ENCODE data around the gene AK5.
"Not testable (repeated sequence)": the region's sequence is repeated elsewhere in the genome, so short reads cannot be mapped to it uniquely, and the experiment has no call there.

AK5 gene

DNA sequence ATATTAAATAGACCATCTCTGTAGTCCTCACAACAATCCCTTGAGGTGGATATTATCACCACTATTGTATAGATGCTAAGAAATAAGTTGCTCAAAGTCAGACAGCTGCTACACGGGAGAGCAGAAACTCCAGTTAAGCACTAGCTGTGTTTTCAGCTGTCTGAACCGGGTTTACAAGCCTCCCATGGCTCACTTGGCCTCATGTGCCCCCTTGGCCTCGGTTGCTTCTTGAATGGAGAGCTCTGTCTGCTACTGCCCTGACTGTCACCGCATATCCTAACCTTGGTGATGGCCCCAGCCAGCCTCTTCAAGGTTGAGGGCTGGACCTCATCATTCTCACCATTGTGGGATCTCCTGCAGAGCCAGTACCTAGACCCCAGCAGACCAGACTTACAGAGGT is 123.4 kb downstream of the AK5 start:
- no peak for DNase-seq

GRCh38 chr1:77406661-77407060 is 124.8 kb downstream of the AK5 start:
- DNase-seq, result no peak

- DNase-seq, result no peak
These were observed 126.0 kb downstream of the AK5 start for GRCh38 chr1:77407738-77408375.

DNA sequence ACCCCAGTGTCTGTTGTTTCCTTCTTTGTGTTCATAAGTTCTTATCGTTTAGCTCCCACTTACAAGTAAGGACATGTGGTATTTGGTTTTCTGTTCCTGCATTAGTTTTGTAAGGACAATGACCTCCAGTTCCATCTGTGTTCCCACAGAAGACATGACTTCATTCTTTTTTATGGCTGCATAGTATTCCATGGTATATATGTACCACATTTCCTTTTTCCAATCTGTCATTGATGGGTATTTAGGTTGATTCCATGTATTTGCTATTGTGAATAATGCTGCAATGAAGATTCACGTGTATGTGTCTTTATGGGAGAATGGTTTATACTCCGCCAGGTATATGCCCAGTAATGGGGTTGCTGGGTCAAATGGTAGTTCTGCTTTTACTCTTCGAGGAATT is 127.1 kb downstream of the AK5 start:
- not testable (repeated sequence) for DNase-seq

- no peak for DNase-seq
These were observed 130.4 kb downstream of the AK5 start for GRCh38 chr1:77412069-77412819.

- no peak for DNase-seq
These were observed 131.2 kb downstream of the AK5 start for GRCh38 chr1:77412820-77413530.

GRCh38 chr1:77413541-77414335 is 131.9 kb downstream of the AK5 start:
- DNase-seq, result no peak

- DNase-seq, result no peak
These were observed 133.8 kb downstream of the AK5 start for GRCh38 chr1:77415579-77415978.

DNA sequence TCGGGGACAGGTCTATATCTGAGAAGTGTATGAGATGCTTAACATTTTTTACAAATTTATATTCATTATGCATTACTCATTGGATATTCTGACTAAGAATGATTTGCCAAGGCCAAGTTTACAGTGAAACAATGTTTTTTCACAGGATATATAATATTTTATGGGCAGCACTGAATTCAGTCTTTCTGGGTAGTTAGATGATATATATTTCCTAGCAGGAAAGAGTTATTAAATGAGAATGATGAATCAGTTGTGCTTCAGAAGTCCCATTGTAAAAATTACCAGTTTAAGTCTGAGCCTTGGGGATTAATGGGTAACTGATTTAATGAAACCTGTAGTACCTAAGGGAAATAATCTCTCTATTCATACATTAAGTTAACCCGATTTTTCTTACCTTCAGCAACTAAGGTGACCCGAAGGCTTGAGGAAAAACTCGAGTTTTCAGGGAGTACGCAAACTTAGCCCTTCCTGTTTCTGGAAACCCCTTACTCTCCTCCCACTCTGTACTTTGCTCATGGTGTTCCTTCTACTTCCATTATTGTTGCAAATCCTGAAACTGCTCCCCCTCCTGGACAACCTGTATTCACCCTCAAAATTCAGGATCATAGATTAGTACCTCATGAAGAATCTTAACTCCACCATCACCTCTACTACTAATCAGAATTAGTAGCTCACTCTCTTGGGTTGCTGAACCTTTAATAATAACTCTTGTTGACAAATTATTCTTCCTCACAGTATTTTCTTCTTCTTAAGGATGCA is 135.1 kb downstream of the AK5 start:
- DNase-seq, result no peak

- DNase-seq, result not testable (repeated sequence)
These were observed 136.2 kb downstream of the AK5 start for GRCh38 chr1:77418055-77418454.

DNA sequence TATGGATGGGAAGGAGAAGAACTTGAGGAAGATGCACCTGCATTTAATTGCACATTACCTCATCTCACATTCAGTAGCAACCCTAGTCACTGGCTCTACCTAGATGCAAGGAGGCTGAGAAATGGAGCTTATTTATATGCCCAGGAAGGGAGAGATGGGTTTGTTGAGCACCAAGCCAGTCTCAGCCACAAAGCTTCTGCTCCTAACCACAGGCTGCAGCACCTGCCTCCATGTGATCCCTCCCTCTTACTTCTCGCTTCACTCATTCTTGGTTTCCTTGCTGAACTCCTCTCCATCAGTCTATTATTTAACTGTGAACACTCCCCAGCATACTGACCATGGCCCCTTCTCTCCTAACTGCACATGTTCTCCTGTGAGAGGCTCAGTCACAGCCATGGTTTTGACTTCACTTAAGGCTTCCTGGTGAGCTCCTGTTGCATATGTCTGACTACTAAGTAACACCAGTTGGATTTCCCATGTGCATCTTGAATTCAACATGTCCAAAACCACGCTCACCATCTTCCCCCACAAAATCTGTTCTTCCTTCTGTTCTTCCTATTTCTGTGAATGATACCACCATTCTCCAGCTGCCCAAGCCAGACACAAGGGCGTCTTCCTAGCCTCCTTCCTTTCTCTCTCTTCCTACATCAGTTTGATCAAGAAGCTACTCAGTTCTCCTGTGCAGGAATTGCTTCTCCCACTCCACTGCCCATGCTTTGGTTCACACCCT is 139.8 kb downstream of the AK5 start:
- no peak for DNase-seq

DNA sequence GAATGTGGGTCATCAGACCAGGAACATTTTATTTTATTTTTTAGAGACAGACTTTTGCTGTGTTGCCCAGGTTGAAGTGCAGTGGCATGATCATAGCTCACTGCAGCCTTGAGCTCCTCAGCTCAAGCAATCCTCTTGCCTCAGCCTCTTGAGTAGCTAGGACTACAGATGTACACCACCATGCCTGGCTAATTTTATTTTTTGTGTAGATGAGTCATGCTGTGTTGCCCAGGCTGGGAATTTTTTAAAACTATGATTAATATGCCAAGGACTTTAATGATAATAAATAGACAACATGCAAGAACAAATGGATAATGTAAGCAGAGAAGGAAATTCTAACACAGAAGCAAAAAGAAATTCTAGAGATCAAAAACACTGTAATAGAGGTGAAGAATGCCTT is 142.4 kb downstream of the AK5 start:
- DNase-seq, result no peak

- DNase-seq, result no peak
These were observed 146.2 kb downstream of the AK5 start for GRCh38 chr1:77428068-77428467.

- no peak for DNase-seq
These were observed 149.3 kb downstream of the AK5 start for GRCh38 chr1:77430966-77431690.

DNA sequence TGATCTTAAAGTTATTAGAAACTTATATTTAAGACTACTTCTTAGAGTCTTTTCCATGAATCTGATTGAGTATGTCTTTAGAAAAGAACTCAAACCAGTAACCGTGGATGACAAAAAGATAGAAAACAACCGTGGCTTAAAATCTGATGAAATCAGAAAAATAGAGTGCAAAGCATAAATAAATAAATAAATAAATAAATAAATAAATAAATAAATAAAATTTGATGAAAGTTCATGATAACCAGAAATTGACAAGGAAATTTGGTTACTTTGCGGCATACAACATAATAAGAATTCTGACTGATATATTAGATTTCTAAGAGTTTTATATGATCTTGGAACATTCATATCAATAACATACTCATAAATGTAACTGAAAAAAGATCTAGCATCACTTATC is 152.1 kb downstream of the AK5 start:
- DNase-seq, result no peak

GRCh38 chr1:77434967-77435366 is 153.1 kb downstream of the AK5 start:
- no peak for DNase-seq

DNA sequence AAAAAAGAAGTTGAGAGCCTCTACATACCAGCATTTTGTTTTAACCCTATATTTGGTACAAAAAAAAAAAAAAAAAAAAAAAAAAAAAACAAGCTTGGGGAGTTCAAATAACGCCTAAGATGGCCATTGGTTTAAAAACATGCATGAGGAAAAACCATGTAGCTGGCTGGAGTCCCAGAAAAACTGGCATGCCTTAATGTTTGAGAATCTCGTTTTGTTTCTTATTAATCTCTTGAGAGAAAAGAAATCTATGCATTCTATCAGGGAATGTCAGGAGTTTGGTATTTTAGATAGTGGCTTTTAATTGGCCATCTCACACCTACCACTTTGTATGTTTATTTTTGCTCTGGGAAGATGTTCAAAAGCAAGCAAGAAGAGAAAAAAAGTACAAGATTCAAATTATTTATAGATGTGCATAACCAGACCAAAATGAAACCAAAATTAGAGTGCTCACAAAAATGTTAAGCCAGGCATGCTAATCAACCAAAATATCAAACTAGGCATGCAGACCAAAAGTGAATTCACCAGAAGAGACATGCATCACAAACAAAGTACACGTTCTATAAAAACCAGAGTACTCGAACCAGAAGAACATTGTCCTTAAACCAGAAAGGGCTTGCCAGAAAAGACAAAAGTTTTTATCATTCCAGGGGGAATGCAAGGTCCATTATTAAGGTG is 156.6 kb downstream of the AK5 start:
- no peak for DNase-seq

DNA sequence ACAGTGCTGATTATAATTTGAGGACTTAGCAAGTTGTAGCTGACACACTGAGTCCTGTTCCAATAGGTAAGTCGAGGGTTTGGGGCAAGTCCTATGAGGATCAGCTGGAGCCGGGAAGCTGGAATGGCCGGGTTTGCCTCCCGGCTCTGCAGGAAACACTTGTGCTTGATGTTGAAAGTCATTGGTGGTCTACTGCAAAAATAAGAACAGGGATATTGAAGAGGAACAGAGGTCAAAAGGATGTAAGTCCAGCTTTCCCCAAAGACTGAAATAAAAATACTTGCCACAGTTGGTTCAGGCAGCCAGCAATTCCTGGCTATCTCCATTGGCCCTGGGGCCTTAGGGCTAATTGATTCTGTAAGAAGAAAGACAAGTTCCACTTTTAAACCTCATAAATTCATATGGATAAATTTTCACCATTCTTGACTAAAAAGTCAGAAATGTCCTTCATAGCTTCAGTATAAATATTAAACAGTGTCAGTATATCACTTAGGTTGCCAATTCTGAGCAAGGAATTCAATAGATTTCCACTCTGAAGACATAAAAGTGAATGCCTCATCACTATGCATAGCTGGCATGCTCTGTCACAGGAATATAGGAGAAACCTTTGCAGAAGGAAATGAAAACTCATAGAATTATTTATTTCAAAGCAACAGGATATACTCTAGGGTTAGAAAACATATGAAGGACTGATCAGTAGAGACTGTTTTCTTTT is 165.2 kb downstream of the AK5 start:
- DNase-seq, result no peak

DNA sequence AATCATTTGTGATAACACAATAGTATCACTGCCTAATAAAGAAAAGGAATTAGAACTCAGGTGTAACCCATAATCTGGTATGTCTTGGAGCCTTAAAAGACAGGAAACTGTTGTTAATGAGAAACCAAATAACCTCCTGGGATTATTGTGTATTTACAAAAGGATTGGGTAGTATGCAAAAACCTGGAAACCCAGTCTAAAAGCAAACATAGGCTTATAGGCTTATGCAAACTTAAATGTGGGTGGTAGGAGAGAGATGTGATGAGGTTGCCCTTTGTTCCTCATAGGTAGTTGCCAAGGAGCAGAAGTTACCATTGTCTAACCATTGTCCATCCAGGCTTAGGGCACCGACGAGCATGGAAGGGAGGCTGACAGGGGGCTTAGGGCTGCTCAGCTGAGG is 165.8 kb downstream of the AK5 start:
- no peak for DNase-seq

DNA sequence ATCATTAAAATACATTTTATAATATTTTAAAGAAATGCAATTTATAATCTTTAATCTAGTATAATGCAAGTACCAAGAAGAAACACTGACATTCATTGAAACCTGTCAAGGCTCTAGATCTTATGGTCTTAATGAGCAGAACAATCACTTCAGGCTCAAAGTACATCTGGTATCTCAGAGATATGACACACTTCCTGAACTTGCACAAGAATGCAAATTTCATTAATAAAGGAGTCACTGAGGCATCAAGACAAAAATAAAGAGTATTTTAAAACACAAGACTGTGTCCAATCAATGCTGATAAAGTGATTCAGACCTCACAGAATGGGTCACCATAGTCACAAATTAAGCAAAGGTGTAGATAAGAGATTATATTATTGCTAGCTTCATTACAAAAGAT is 178.1 kb downstream of the AK5 start:
- DNase-seq, result no peak

Data from stimulated activated CD4-positive, alpha-beta T cell treated with anti-CD3 and anti-CD28 coated beads, Interleukin-12 subunit alpha, Interleukin-12 subunit beta, amount 100 ng/mL, for 4 hours (primary cell).